Measurements from ENCODE around the gene AHSA1.

DNA sequence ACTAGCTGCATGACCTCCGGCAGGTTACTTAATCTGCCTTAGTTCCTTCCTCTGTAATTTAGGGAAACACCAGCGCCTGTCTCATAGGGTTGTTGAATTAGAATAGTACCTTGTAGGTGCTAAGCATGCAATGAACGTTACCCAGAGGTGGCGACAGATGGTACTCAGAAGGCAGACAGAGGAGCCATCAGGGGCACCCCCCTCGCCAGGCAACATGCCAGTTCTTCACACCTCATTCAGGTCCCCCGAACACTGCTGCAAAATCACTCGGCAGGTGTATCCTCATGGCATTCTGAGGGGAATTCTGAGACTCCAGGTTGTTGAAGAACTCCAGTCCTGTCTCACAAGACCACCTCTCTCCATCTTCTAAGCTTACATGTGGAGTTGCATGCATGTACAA lies 30.7 kb downstream of the AHSA1 start:
- TF ChIP-seq POLR2AphosphoS5 (IDR thresholded peaks at IDR 0.05) (no peak), CTCF (IDR thresholded peaks at IDR 0.05) (no peak)
